Measurements from ENCODE around the gene WDR43. TPM values are rescaled to one million over a fixed set of nuclear protein-coding genes. Genes with fewer than 3 reads are reported as not detected.

Gene WDR43
- total RNA-seq, 1 donor, result 79.3 TPM

- Histone ChIP-seq H4K20me1 (ENCODE audit: insufficient read depth, low read length) (peaks cover 35% of the 10 kb centered on the region), H3K79me2 (ENCODE audit: insufficient read depth, low read length) (peaks cover 41% of the 10 kb centered on the region), H3K9me3 (ENCODE audit: low read depth, low read length) (no peaks in the 10 kb centered on the region), H3K27me3 (ENCODE audit: insufficient read depth, low read length) (no peaks in the 10 kb centered on the region), H3K36me3 (ENCODE audit: insufficient read depth, low read length) (no peaks in the 10 kb centered on the region), H3K4me3 (ENCODE audit: insufficient read depth, low read length) (no peak overlapping the region), H3K4me2 (ENCODE audit: insufficient read depth, low read length) (no peak overlapping the region), H2AFZ (ENCODE audit: low read length) (no peak overlapping the region), H3K4me1 (ENCODE audit: insufficient read depth, low read length) (peaks cover 25% of the 10 kb centered on the region), H3K27ac (ENCODE audit: low read depth, low read length) (no peak overlapping the region)
- DNase-seq (ENCODE audit: insufficient read length, low spot score, missing footprints), result no peak
- TF ChIP-seq, protein P1, sequence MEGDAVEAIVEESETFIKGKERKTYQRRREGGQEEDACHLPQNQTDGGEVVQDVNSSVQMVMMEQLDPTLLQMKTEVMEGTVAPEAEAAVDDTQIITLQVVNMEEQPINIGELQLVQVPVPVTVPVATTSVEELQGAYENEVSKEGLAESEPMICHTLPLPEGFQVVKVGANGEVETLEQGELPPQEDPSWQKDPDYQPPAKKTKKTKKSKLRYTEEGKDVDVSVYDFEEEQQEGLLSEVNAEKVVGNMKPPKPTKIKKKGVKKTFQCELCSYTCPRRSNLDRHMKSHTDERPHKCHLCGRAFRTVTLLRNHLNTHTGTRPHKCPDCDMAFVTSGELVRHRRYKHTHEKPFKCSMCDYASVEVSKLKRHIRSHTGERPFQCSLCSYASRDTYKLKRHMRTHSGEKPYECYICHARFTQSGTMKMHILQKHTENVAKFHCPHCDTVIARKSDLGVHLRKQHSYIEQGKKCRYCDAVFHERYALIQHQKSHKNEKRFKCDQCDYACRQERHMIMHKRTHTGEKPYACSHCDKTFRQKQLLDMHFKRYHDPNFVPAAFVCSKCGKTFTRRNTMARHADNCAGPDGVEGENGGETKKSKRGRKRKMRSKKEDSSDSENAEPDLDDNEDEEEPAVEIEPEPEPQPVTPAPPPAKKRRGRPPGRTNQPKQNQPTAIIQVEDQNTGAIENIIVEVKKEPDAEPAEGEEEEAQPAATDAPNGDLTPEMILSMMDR (IDR thresholded peaks at IDR 0.05; ENCODE audit: extremely low read depth, low read depth, low read length), result no peak
Observed at GRCh38 chr2:28893488-28893887, 979 bp upstream of the WDR43 start.

DNA sequence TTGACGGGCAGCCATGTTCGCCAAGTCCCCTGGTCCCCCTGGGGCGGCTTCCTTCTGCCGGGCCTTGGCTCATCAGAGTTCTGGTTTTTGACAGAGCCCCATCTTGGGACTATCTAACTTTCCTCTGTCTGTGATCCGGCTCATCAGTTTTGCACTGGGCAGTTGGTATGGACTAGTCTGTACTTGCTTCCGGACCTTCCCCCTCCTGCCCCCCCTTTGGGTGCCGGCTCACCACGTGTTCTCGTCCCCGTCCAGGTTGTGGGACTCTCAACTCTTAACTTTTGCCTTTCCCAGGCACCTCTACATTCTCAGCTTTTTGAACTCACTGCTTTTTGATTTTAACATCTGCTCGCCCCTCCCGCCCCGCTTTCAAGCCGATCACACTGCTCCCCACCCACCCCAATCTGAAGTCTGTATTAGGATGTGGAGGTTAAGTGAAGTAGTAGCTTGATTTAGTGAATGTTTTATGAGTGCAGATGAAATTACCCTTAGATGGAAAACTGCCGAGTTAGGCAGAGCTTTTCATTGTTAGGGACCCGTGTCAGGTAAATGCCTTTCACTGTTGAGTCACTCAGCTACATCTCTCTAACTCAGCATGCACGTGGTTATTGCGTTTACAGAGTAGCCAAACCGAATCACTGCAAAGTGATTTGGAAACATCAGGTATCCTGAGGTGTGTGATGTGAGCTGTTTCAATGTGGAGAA is 874 bp downstream of the WDR43 start:
- no peaks in the 10 kb centered on the region for H3K27me3 ChIP-seq (ENCODE audit: insufficient read depth, low read length)
- peak overlapping the region; percentile 96 for H2AFZ ChIP-seq (ENCODE audit: low read length)
- H3K4me2 ChIP-seq (ENCODE audit: insufficient read depth, low read length), result peak overlapping the region; percentile 97
- peaks cover 35% of the 10 kb centered on the region for H3K4me1 ChIP-seq (ENCODE audit: insufficient read depth, low read length)
- H3K36me3 ChIP-seq (ENCODE audit: insufficient read depth, low read length), result no peaks in the 10 kb centered on the region
- no peaks in the 10 kb centered on the region for H3K9me3 ChIP-seq (ENCODE audit: low read depth, low read length)
- H3K79me2 ChIP-seq (ENCODE audit: insufficient read depth, low read length), result peaks cover 59% of the 10 kb centered on the region
- TF ChIP-seq, protein P1 (IDR thresholded peaks at IDR 0.05; ENCODE audit: extremely low read depth, low read depth, low read length), result no peak
- peaks cover 52% of the 10 kb centered on the region for H4K20me1 ChIP-seq (ENCODE audit: insufficient read depth, low read length)
- peak overlapping the region; percentile 85 for H3K27ac ChIP-seq (ENCODE audit: low read depth, low read length)
- peak overlapping the region; percentile 99 for H3K4me3 ChIP-seq (ENCODE audit: insufficient read depth, low read length)
- peak; percentile 78 for DNase-seq (ENCODE audit: insufficient read length, low spot score, missing footprints)

DNA sequence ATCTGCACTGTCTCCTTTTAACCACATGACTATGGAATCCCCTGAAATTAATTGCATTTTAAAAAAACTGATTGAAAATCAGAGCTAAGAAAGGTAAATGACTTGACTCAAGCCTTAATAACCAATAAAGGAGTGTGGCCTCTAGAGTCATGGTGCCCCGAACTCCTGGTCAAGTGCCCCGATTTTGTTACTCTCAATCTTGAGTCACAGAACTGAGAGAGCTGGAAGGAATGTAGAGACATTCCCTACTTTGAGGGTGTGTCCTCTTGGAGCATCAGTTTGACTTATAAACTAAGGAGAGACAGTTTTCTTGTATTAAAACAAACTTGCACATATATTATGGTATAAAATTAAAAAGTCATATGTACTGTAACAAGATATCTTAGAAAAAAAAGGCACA is 2.4 kb downstream of the WDR43 start:
- H3K79me2 ChIP-seq (ENCODE audit: insufficient read depth, low read length), result peaks cover 75% of the 10 kb centered on the region
- H2AFZ ChIP-seq (ENCODE audit: low read length), result no peak overlapping the region
- peaks cover 38% of the 10 kb centered on the region for H3K4me1 ChIP-seq (ENCODE audit: insufficient read depth, low read length)
- DNase-seq (ENCODE audit: insufficient read length, low spot score, missing footprints), result peak; percentile 88
- H3K4me2 ChIP-seq (ENCODE audit: insufficient read depth, low read length), result peak overlapping the region; percentile 97
- no peak overlapping the region for H3K4me3 ChIP-seq (ENCODE audit: insufficient read depth, low read length)
- TF ChIP-seq, protein P1 (IDR thresholded peaks at IDR 0.05; ENCODE audit: extremely low read depth, low read depth, low read length), result no peak
- H3K36me3 ChIP-seq (ENCODE audit: insufficient read depth, low read length), result no peaks in the 10 kb centered on the region
- no peak overlapping the region for H3K27ac ChIP-seq (ENCODE audit: low read depth, low read length)
- H3K27me3 ChIP-seq (ENCODE audit: insufficient read depth, low read length), result no peaks in the 10 kb centered on the region
- peaks cover 67% of the 10 kb centered on the region for H4K20me1 ChIP-seq (ENCODE audit: insufficient read depth, low read length)
- H3K9me3 ChIP-seq (ENCODE audit: low read depth, low read length), result no peaks in the 10 kb centered on the region

GRCh38 chr2:28898048-28898447 is 3.6 kb downstream of the WDR43 start:
- H4K20me1 ChIP-seq (ENCODE audit: insufficient read depth, low read length), result peaks cover 76% of the 10 kb centered on the region
- peak overlapping the region; percentile 2 for H3K4me2 ChIP-seq (ENCODE audit: insufficient read depth, low read length)
- TF ChIP-seq, protein P1 (IDR thresholded peaks at IDR 0.05; ENCODE audit: extremely low read depth, low read depth, low read length), result no peak

More at GRCh38 chr2:28898048-28898447, 3.6 kb downstream of the WDR43 start:
- peaks cover 38% of the 10 kb centered on the region for H3K4me1 ChIP-seq (ENCODE audit: insufficient read depth, low read length)
- H3K36me3 ChIP-seq (ENCODE audit: insufficient read depth, low read length), result peaks cover 10% of the 10 kb centered on the region
- peak; percentile 84 for DNase-seq (ENCODE audit: insufficient read length, low spot score, missing footprints)
- no peaks in the 10 kb centered on the region for H3K27me3 ChIP-seq (ENCODE audit: insufficient read depth, low read length)
- no peak overlapping the region for H2AFZ ChIP-seq (ENCODE audit: low read length)
- peaks cover 86% of the 10 kb centered on the region for H3K79me2 ChIP-seq (ENCODE audit: insufficient read depth, low read length)
- H3K27ac ChIP-seq (ENCODE audit: low read depth, low read length), result no peak overlapping the region
- no peaks in the 10 kb centered on the region for H3K9me3 ChIP-seq (ENCODE audit: low read depth, low read length)
- no peak overlapping the region for H3K4me3 ChIP-seq (ENCODE audit: insufficient read depth, low read length)

Measured in osteoblast (primary cell).